SKM-1 (cell line): ENCODE results near the gene CDO1.

Experiments used
- DNase-seq: peaks from one replicate; lab custom pipeline; 2025; ENCODE audit not compliant: unreplicated experiment; lab: John Stamatoyannopoulos, UW

Gene CDO1

DNA sequence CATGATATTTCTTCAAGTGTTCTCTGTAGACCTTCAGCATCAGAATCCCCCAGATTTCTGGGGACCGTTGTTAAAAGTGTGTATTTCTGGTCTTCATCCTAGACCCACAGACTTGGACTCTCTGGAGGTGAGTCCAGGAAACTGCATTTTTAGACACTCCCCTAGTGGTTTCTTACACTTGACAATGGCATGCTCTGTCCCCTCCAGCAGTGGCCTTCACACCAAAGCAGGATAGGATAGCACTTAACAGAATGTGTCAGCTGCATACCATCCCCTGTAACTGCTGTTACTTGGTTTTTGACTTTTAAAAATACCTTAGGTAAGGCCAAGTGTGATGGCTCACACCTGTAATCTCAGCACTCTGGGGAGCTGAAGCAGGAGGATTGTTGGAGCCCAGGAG, 20.8 kb downstream of the CDO1 start:
- no peak for DNase-seq

DNA sequence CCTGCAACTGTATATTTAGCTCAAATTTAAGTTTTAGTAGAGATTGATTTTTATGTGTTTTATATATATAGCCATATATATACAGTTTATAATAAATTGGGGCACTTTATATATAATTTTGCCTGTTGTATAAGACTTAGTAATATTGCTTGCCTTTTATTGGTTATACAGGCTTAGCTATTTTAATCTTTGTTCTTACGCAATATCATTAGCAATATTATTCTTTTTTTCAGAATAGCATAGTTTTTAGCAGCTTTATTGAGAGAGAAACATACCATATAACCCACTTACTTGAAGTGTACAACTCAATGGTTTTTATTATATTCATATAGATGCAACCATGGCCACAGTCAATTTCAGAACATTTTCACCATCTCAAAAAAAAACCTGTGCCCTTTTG, 28.0 kb downstream of the CDO1 start:
- no peak for DNase-seq

DNA sequence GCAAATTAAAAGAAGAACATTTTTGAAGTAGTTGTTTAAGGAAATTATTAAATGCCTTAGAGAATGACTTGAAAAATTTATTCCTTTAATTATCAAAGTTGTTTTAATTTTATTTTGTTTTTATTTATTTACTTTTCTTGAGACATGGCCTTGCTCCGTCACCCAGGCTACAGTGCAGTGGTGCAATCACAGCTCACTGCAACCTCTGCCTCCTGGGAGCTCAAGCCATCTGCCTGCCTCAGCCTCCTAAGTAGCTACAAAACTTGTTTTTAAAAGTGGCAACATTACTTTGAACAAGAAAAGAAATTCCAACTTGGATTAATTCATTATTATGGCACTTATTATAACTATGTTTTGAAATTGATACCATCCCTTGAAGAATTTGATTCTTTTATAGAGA, 29.0 kb downstream of the CDO1 start:
- no peak for DNase-seq

DNA sequence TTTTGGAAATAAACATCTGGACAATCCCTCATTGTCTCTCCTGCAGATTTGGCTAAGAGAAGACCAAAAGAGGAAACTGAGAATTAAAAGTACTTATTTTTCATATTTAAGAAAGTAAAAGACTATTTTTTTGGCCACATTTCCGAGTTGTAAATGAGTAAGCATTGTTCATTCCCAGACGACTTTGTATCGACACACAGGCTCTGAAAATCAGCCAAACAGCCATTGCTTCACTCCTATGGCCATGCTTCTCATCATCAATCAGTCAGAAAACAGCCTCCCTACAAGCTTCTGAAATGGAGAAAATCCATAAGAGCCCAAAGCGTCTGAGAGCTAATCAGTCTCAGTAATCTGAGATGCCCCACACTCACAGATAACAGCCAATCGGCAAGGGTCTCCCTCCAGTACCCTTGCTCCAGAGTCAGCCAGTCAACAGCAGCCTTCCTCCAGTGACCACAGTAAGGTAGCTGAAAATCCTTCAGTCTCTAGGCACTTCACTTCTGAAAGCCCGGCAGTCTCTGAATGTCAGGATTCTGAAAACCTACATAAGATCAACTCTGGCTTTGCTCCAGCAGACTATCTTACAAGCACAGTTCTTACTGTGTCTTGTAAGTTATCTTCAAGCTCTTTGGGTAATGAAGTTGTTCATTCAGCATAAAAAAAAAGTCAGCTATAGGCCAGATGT, 30.9 kb downstream of the CDO1 start:
- DNase-seq = no peak

DNA sequence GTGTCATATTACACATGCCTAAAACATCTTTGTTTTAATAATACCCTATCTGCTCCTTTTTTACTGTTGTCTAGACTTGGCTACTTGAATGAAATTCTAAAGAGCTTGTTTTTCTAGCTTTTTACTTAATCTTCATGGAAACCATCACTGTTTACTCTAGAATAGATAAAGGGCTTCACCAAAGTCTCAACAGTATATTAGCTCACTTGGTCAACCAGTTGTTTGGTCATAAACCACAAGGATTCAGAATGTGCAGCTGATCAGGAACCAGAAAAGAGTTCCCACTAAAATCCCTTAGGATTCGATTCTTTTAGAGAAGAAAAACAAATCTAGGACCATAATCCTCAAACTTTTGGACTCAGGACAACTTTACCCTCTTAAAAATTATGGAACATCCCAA, 38.0 kb downstream of the CDO1 start:
- DNase-seq = no peak

DNA sequence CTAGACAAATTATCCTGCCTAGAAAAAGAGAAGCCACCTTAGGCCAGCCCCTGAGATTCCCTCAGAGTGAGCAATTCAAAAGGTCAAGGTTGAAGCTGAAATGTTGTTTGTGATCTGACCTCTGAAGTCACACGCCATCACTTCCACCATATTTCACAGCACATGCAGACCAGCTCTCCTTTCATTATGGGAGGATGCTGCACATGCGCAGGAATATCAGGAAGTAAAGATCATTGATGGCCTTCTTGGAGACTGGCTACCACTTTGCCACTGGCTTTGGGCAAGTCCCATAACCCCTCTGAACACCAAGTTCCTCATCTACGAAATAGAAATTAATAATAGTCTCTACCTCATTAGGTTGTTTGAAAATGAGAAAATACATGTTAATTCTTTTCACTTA, 39.5 kb downstream of the CDO1 start:
- no peak for DNase-seq

DNA sequence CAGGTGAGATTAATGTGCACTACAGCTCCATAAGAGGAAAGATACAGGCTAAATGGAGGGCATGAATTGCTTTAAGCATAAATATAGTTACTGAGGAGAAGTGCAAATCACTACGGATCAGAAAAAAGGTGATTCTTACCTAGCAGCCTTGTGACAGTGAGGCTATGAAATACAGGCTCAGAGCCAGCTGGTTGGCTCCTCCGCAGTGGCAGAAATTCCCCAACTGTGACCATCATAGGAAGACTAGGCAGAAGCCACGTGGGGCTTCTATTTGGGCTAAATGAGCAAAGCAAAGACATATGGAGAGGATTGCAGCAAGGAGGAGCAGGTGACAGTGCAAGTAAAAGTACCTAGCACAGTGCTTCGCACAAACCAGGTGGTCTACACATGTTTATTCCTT, 40.5 kb downstream of the CDO1 start:
- DNase-seq = no peak

DNA sequence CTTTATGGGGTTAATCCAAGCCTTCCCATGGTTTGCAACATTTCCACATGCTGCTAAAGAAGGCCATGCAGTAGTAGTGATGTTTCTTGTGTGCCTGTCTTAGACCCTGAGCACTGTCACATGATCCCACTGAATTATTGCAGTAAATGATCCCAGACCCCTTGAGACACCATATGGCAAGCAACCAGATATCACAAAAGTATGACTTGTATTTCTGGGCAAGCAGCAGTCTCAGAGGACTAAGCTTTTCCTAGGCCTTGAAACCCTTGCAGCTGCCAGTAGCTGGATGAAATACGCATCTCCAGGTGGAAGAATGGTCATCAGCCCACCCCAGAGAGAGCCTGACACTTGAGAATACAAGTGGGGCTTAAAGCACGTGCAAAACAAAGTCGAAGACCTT, 41.8 kb downstream of the CDO1 start:
- DNase-seq = no peak

DNA sequence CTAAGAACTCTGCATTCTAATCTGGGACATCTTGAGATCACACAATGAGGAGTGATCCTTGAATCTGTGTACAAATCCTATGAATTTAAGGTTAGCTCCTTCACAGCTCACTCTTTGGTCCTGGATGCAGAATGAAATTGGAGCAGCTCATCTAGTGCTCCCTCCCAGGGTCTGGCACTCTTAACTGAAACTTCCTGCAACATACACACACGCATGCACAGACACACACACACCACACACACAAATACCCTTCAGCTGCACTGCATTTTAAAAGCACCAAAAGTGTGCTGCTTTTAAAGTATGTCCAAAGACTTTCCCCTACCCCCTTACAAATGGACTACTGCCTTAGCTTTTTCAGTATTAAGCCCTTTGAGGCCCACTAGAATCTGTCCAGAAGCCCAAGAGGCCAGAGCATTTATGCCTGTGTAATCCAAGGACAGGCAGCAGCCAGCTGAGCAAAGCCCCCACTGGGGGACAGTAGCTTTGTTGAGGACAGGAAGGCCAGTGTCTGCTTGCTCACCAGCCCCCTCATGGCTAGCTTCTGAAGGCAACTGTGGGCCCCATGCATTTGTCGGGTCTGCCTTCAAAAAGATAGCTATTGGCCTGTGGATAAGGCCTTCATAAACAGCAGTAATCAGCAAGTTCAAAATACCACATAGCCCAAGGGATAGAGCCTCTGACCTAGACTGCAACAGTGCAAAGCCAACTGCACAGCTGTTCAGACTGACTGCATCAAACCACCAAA, 43.6 kb downstream of the CDO1 start:
- no peak for DNase-seq

DNA sequence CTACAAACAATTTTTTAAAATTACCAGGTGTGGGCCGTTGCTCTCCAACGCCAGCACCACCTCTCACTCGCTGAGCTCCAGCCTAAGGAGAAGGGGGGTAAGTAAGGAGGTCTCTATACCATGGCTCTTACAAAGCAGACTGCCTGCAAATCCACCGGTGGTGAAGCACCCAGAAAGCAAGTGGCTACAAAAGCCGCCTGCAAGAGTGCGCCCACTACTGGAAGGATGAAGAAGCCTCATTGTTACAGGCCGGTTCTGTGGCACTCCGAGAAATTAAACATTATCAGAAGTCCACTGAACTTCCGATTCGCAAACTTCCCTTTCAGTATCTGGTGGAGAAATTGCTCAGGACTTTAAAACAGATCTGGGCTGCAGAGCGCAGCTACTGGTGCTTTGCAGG, 46.0 kb downstream of the CDO1 start:
- no peak for DNase-seq

DNA sequence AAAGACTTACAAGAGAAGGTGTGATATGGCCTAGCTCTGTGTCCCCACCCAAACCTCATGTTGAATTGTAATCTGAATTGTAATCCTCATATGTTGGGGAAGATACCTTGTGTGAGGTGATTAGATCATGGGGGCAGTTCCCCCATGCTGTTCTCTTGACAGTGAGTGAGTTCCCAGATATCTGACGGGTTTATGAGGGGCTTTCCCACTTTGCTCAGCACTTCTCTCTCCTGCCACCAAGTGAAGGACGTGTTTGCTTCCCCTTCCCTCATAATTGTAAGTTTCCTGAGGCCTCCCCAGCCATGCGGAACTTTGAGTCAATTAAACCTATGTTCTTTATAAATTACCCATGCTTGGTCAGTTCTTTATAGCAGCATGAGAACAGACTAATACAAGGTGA, 49.0 kb downstream of the CDO1 start:
- DNase-seq = no peak

DNA sequence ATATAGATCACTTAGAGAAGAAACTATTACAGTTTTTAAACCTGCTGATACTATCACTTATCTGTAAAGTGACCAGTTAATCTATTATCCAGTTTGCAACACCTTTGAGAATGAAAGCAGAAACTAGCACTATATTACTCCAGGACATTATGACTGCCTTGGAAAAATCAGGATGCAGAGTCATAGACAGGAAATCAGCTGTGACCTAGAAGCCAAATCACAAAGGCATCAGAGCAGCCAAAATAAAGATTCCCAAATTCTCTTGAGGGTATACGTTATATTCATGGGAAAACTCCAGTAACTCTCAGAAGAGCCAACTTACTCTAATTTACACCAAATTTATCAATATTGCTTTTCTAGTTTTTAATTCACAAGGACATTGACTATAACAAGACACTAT, 49.9 kb downstream of the CDO1 start:
- DNase-seq = no peak

DNA sequence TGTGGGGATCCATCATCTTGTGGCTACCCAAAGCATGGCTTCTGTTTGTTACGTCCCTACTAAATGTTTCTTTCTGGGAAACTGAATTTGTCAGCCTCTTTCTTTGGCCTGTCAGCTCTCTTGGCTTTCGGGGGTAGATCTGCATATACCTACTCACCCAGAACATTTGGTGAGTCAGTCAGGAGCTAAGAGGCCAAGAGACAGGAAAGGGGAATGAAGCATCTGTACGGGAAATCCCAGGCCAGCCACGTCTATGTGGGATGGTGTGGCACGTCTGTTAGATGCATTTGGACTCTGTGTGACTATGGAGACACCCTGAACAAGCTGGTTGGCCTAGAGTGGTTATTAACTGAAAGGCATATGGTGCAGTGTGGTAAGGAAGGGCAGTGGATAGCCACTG, 58.1 kb downstream of the CDO1 start:
- no peak for DNase-seq

DNA sequence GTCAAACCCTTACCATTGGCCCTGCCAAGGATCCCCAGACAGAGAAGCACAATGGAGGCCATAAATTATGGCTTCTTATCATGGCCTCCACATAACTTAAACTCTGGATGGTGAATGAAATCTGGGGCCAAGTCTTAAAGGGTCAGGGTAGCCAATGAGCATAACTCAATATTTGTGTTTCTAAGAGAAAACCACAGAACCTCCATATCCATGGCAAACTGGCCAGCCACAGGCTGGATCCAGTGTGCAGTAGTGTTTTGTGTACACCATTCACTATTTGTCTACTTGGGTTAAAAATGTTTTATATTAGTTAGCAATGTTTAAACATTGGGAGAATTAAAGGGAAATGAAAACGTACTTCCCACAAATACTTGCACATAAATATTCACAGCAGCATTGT, 60.8 kb downstream of the CDO1 start:
- DNase-seq = no peak
